Ishikawa (cell line): Measurements from ENCODE around the gene FRMD4B.

Experiments
- CEBPB ChIP-seq: IDR thresholded peaks from 2 replicates; pipeline ENCODE4 v1.6.1; 2012
- EP300 ChIP-seq: IDR thresholded peaks from 2 replicates; pipeline ENCODE4 v1.6.1; 2012; ENCODE audit warnings: borderline replicate concordance
- FOXM1 ChIP-seq: IDR thresholded peaks from 2 replicates; pipeline ENCODE4 v1.6.1; 2012; ENCODE audit warnings: low read depth, borderline replicate concordance
- NFIC ChIP-seq: IDR thresholded peaks from 2 replicates; pipeline ENCODE4 v1.6.1; 2012
- RAD21 ChIP-seq: IDR thresholded peaks from 2 replicates; pipeline ENCODE4 v1.6.1; 2012; ENCODE audit warnings: low read depth
- TEAD4 ChIP-seq: IDR thresholded peaks from 2 replicates; pipeline ENCODE4 v1.6.1; 2012
- TF ChIP-seq, protein P1 (sequence below): IDR thresholded peaks from 2 replicates; pipeline ENCODE4 v1.6.1; 2012; ENCODE audit warnings: low read depth, mild to moderate bottlenecking
- TF ChIP-seq, protein P2 (sequence below): IDR thresholded peaks from 2 replicates; pipeline ENCODE4 v1.6.1; 2012
- TF ChIP-seq, protein P3 (sequence below): IDR thresholded peaks from 2 replicates; pipeline ENCODE4 v1.6.1; 2012

DNA sequence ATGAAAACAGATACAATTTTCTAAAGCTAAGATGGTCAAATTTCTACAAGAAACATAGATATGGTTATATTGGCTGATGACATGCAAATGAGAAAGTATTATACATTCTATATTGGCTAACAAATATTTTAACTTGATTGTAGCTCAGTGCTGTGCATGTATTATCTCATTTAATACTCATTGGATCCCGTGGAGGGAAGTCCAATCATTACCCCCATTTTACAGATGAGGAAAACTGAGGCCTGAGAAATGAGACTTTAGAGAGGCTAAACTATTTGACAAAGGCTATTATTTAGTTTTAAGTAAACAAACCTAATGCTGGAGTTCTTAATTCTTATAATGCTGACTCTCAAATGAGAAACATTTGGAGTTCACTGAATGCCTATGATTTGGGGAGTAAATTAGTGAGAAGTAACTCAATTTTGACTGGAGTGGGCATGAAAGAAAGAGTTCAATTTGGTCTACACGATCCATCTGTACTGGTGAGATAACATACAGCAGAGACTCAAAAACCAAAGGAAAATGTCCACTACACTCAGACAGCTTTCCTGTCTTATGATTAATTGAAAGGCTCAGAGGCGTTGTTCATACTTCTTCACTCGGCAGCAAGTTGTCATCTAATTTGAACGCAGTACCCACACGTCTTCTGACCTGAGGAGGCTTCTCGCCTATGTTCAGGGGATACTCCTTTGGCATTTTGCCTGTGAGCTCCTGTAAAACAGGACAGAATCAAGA lies 191.3 kb downstream of the FRMD4B start:
- TF ChIP-seq, protein P1, sequence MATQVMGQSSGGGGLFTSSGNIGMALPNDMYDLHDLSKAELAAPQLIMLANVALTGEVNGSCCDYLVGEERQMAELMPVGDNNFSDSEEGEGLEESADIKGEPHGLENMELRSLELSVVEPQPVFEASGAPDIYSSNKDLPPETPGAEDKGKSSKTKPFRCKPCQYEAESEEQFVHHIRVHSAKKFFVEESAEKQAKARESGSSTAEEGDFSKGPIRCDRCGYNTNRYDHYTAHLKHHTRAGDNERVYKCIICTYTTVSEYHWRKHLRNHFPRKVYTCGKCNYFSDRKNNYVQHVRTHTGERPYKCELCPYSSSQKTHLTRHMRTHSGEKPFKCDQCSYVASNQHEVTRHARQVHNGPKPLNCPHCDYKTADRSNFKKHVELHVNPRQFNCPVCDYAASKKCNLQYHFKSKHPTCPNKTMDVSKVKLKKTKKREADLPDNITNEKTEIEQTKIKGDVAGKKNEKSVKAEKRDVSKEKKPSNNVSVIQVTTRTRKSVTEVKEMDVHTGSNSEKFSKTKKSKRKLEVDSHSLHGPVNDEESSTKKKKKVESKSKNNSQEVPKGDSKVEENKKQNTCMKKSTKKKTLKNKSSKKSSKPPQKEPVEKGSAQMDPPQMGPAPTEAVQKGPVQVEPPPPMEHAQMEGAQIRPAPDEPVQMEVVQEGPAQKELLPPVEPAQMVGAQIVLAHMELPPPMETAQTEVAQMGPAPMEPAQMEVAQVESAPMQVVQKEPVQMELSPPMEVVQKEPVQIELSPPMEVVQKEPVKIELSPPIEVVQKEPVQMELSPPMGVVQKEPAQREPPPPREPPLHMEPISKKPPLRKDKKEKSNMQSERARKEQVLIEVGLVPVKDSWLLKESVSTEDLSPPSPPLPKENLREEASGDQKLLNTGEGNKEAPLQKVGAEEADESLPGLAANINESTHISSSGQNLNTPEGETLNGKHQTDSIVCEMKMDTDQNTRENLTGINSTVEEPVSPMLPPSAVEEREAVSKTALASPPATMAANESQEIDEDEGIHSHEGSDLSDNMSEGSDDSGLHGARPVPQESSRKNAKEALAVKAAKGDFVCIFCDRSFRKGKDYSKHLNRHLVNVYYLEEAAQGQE, result no peak
- TF ChIP-seq EP300 (no peak), RAD21 (no peak), CEBPB (no peak), NFIC (no peak), FOXM1 (no peak), TEAD4 (no peak)
- TF ChIP-seq, protein P2, sequence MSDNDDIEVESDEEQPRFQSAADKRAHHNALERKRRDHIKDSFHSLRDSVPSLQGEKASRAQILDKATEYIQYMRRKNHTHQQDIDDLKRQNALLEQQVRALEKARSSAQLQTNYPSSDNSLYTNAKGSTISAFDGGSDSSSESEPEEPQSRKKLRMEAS, result no peak
- TF ChIP-seq, protein P3, sequence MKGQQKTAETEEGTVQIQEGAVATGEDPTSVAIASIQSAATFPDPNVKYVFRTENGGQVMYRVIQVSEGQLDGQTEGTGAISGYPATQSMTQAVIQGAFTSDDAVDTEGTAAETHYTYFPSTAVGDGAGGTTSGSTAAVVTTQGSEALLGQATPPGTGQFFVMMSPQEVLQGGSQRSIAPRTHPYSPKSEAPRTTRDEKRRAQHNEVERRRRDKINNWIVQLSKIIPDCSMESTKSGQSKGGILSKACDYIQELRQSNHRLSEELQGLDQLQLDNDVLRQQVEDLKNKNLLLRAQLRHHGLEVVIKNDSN, result no peak
